Activated CD4-positive, alpha-beta T cell treated with anti-CD3 and anti-CD28 coated beads, Interleukin-2, amount 10 ng/mL, durations not matched to agents 24 days and 14 days (primary cell): Measurements from ENCODE around the gene TSPAN5. TPM values are rescaled to one million over a fixed set of nuclear protein-coding genes. Genes with fewer than 3 reads are reported as not detected.

Experiments
- DNase-seq: peaks from one replicate; pipeline ENCODE4 v3.0.0; 2022
- H3K27ac Mint-ChIP-seq: one replicate; pipeline ENCODE4 v1.8.0; 2022; ENCODE audit warnings: mild to moderate bottlenecking, mixed read lengths
- H3K27me3 Mint-ChIP-seq: one replicate; pipeline ENCODE4 v1.8.0; 2022; ENCODE audit warnings: mixed read lengths
- H3K36me3 Mint-ChIP-seq: one replicate; pipeline ENCODE4 v1.8.0; 2022; ENCODE audit warnings: low read depth, mild to moderate bottlenecking, mixed read lengths
- H3K4me1 Mint-ChIP-seq: one replicate; pipeline ENCODE4 v1.8.0; 2021; ENCODE audit warnings: mixed read lengths
- H3K4me3 Mint-ChIP-seq: one replicate; pipeline ENCODE4 v1.8.0; 2022; ENCODE audit warnings: mild to moderate bottlenecking, moderate library complexity, mixed read lengths
- H3K9me3 Mint-ChIP-seq: one replicate; pipeline ENCODE4 v1.8.0; 2021; ENCODE audit warnings: mixed read lengths
- intact Hi-C: fragments of 100-400 bp; cut with micrococcal nuclease; formaldehyde crosslinking; loops from one replicate; pipeline ENCODE4 v1.15.1; 2023
- total RNA-seq: library from RNA; stranded (reverse); gene quantifications from 2 replicates; pipeline ENCODE4 v1.2.3, GENCODE V29; 2022

The TSPAN5 gene
- total RNA-seq, 1 donor from 2014 or later = 30.7 TPM

DNA sequence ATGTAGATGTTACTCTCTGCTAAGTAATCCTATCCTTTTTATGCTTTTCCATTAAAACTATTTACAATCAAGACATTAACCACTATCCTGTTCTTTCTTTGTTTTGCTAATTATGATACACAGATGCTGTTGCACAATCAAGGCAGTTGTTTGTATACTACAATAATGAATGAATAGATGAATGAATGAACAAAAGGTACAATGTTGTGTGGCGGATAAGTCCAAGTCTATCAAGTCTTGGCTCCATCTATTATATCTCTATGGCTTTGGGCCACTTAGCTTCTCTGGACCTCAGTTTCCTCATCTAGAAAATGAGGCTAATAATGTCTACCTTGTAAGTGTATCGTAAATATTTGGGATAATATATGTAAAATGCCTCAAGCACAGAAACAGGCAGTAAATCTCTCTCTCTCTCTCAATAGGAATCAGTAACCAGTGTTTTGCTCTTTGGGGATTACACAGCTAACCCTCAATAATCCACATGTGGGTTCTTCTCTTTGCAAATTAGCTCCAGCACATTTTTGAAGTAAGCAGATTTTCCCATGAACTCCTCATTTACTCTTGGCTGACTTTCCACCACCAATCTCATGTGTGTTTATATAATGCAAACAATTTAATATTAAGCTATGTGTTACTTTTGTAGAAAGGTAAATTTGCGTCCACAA, 27.8 kb upstream of the TSPAN5 start:
- no peaks in the 10 kb centered on the region for H3K27me3 Mint-ChIP-seq

DNA sequence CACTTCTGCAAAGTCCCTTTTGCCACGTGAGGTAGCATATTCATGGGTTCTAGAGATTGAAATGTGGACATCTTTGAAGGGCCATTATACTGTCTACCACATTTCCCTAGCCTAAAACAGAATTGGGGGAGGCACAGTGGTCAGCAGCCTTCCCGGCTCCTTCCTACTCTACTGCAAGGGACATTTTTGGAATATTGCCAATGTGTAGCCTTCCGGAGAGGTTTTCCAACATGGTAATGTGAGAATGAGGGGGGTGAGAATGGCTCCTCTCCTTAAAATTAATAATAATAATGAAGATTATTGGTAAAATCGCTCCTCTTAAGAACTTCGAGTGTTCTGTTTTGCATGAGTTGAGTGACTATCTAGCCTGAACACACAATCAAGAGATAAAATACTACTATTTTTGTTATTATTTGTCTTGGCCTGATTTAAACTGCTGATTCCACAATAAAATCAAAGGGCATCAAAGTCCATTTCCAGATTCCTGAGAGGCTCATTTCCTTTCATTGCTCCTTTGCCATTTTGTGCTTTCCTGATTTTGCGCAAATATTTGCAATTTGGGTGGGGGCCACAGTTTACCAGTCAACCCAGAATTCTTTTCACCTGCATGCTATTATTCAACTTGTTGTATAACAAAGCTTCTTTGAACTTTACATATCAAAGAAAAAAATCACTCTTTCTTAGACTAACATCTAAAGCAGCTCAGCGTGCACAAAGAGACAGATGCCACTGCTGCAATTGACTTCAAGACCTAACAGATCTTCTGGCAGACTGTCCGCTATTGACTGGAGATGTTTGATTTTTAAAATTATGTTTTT, 27.0 kb upstream of the TSPAN5 start:
- H3K27me3 Mint-ChIP-seq = no peaks in the 10 kb centered on the region

More for the DNA sequence above, 27.8 kb upstream of the TSPAN5 start:
- H3K4me3 Mint-ChIP-seq = no peak overlapping the region
- H3K4me1 Mint-ChIP-seq = peaks cover 19% of the 10 kb centered on the region
- intact Hi-C loops = no loop called here
- H3K9me3 Mint-ChIP-seq = peaks cover 12% of the 10 kb centered on the region
- no peak overlapping the region for H3K27ac Mint-ChIP-seq
- no peak for DNase-seq
- peaks cover 2% of the 10 kb centered on the region for H3K36me3 Mint-ChIP-seq

DNA sequence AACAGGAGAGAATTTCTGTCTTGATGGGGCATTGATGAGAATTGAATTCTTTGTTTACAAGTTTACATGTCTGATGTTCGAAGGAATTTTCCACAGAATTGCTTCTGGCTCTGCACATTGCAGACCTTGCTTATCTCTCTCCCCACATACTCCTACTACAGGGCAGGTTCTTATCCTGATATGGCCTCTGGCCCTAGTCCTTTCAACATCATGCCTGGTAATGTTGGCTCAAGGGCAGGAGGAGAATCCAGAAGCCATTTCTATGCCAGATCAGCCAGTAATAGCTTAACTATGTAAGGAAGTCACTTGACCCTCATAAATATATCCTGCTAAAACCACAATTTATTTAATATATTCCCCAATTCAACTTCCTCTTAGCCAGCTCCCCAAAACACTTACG, 24.3 kb upstream of the TSPAN5 start:
- Mint-ChIP-seq H3K36me3 (no peaks in the 10 kb centered on the region), H3K27ac (no peak overlapping the region), H3K4me1 (peaks cover 3% of the 10 kb centered on the region), H3K9me3 (peaks cover 2% of the 10 kb centered on the region), H3K27me3 (peaks cover 2% of the 10 kb centered on the region), H3K4me3 (no peak overlapping the region)
- no peak for DNase-seq
- intact Hi-C loops = no loop called here

More for the DNA sequence above, 27.0 kb upstream of the TSPAN5 start:
- intact Hi-C loops = no loop called here
- DNase-seq = no peak
- Mint-ChIP-seq H3K27ac (no peak overlapping the region), H3K4me3 (no peak overlapping the region), H3K36me3 (peaks cover 2% of the 10 kb centered on the region), H3K9me3 (peaks cover 6% of the 10 kb centered on the region), H3K4me1 (peaks cover 19% of the 10 kb centered on the region)

- DNase-seq = no peak
- Mint-ChIP-seq H3K36me3 (no peaks in the 10 kb centered on the region), H3K4me1 (no peaks in the 10 kb centered on the region), H3K4me3 (no peak overlapping the region), H3K27me3 (peaks cover 2% of the 10 kb centered on the region), H3K9me3 (peaks cover 8% of the 10 kb centered on the region), H3K27ac (no peak overlapping the region)
- intact Hi-C loops = no loop called here
Observed at GRCh38 chr4:98680806-98681205, 22.4 kb upstream of the TSPAN5 start.

GRCh38 chr4:98679738-98680137, 21.3 kb upstream of the TSPAN5 start:
- Mint-ChIP-seq H3K9me3 (peaks cover 8% of the 10 kb centered on the region), H3K36me3 (no peaks in the 10 kb centered on the region), H3K4me1 (no peaks in the 10 kb centered on the region), H3K27ac (no peak overlapping the region), H3K4me3 (no peak overlapping the region), H3K27me3 (peaks cover 2% of the 10 kb centered on the region)
- intact Hi-C loops = no loop called here
- DNase-seq = no peak

DNA sequence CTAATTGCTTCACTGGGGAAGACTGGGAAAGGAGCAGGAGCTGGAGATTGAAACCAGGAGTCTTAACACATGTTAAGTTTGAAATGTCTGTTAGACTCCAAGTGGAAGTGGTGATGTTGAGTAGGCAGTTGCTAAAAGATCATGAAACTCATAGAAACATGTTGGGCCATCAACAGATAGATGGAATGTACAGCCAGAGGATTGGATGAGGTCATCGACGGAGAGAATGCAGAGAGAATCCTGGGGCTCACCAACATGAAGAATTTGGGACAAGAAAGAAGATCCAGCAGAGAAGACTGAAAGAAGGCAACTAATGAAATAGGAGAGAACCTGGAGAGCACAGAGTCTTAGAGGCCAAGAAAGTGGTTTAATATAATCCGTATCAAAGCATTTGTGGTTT, 19.4 kb upstream of the TSPAN5 start:
- Mint-ChIP-seq H3K36me3 (no peaks in the 10 kb centered on the region), H3K4me3 (no peak overlapping the region), H3K4me1 (peaks cover 8% of the 10 kb centered on the region), H3K27ac (no peak overlapping the region), H3K9me3 (peaks cover 8% of the 10 kb centered on the region), H3K27me3 (peaks cover 2% of the 10 kb centered on the region)
- intact Hi-C loops = no loop called here
- DNase-seq = no peak

- Mint-ChIP-seq H3K9me3 (peaks cover 8% of the 10 kb centered on the region), H3K4me3 (no peak overlapping the region), H3K27me3 (peaks cover 4% of the 10 kb centered on the region), H3K36me3 (no peaks in the 10 kb centered on the region), H3K27ac (no peak overlapping the region), H3K4me1 (peaks cover 15% of the 10 kb centered on the region)
- DNase-seq = no peak
- intact Hi-C loops = no loop called here
Observed at GRCh38 chr4:98674404-98675173, 16.2 kb upstream of the TSPAN5 start.

DNA sequence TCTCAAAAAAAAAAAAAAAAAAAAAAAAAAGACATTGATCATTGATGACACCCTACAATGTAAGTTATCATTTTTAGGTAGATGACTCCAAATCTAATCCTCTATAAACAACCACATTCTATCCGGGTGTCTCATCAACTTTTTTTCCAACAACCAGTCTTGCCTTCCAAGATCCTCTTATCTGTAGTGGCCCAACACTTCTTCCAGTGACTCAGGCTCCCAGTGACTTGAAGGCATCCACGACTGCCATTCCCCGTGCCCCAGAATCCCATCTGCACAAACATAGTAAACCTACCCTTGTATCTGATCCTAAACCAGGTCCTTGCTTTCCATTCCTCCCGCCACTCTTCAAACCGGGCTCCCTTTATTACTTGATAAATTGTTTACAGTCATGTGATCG, 15.6 kb upstream of the TSPAN5 start:
- no peak overlapping the region for H3K27ac Mint-ChIP-seq
- no peak overlapping the region for H3K4me3 Mint-ChIP-seq
- intact Hi-C loops = no loop called here
- H3K9me3 Mint-ChIP-seq = peaks cover 8% of the 10 kb centered on the region
- peaks cover 4% of the 10 kb centered on the region for H3K27me3 Mint-ChIP-seq
- H3K36me3 Mint-ChIP-seq = no peaks in the 10 kb centered on the region
- peaks cover 15% of the 10 kb centered on the region for H3K4me1 Mint-ChIP-seq
- no peak for DNase-seq

DNA sequence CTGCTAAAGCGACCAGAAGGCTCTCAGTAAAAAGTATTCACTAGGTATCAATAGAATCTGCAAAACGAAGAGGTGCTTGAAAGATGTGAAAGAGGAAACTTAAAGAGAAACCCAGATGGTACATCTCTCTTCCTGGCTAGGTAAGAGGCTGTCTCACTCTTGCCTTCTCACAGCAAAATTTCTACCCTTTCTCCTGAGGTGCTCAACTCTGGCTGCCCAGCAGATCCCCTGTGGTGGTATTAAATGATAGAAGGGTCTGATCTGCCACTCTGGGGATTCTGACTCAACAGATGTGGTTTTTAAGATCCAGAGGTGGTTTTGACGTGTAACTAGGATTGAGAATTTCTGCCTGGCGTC, 14.9 kb upstream of the TSPAN5 start:
- no peaks in the 10 kb centered on the region for H3K36me3 Mint-ChIP-seq
- H3K4me3 Mint-ChIP-seq = peak overlapping the region; percentile 46
- H3K27me3 Mint-ChIP-seq = peaks cover 4% of the 10 kb centered on the region
- intact Hi-C loops = no loop called here
- H3K9me3 Mint-ChIP-seq = peaks cover 8% of the 10 kb centered on the region
- no peak overlapping the region for H3K27ac Mint-ChIP-seq
- peaks cover 15% of the 10 kb centered on the region for H3K4me1 Mint-ChIP-seq
- no peak for DNase-seq

- Mint-ChIP-seq H3K4me1 (peaks cover 15% of the 10 kb centered on the region), H3K27me3 (peaks cover 2% of the 10 kb centered on the region), H3K9me3 (peaks cover 6% of the 10 kb centered on the region), H3K36me3 (no peaks in the 10 kb centered on the region), H3K27ac (no peak overlapping the region), H3K4me3 (peak overlapping the region; percentile 46)
- no peak for DNase-seq
- intact Hi-C loops = no loop called here
Observed at GRCh38 chr4:98672583-98673287, 14.3 kb upstream of the TSPAN5 start.

- Mint-ChIP-seq H3K36me3 (no peaks in the 10 kb centered on the region), H3K4me3 (no peak overlapping the region), H3K4me1 (peaks cover 15% of the 10 kb centered on the region), H3K27me3 (peaks cover 2% of the 10 kb centered on the region), H3K27ac (no peak overlapping the region), H3K9me3 (no peaks in the 10 kb centered on the region)
- intact Hi-C loops = no loop called here
- DNase-seq = no peak
Observed at GRCh38 chr4:98671131-98671530, 12.7 kb upstream of the TSPAN5 start.

GRCh38 chr4:98670186-98670585, 11.8 kb upstream of the TSPAN5 start:
- intact Hi-C loops = no loop called here
- Mint-ChIP-seq H3K4me1 (peaks cover 15% of the 10 kb centered on the region), H3K27ac (no peak overlapping the region), H3K36me3 (peaks cover 2% of the 10 kb centered on the region), H3K9me3 (peaks cover 3% of the 10 kb centered on the region), H3K4me3 (no peak overlapping the region), H3K27me3 (peaks cover 2% of the 10 kb centered on the region)
- no peak for DNase-seq

DNA sequence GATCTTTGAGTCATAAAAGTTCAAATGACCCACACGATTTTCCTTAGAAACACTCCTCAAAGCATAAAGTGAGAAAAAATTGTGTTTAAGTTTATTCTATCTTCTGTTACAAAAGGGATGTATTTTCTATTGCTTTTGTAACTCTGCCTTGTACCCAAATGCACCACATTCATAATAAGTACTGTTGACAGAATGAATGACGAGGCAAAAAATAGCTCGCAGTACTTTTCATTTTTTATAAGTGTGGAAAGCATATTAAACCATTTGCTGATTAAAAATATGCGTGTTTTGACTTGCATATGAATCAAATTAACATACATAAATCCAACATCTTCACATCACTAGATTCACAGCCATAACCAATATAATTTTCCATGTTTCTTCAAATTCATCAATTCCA, 11.2 kb upstream of the TSPAN5 start:
- intact Hi-C loops = no loop called here
- H3K27me3 Mint-ChIP-seq = peaks cover 2% of the 10 kb centered on the region
- no peak overlapping the region for H3K27ac Mint-ChIP-seq
- H3K9me3 Mint-ChIP-seq = peaks cover 3% of the 10 kb centered on the region
- H3K4me1 Mint-ChIP-seq = peaks cover 20% of the 10 kb centered on the region
- H3K36me3 Mint-ChIP-seq = peaks cover 7% of the 10 kb centered on the region
- no peak for DNase-seq
- no peak overlapping the region for H3K4me3 Mint-ChIP-seq
